OCI-LY7 (cell line): Measurements from ENCODE around the gene KIF26A.

ENCODE experiments used
- CTCF ChIP-seq: fragments of 200-600 bp; sonication (generic); conservative IDR thresholded peaks from 2 replicates; pipeline ENCODE4 v1.5.1; 2014; ENCODE audit warnings: mild to moderate bottlenecking, antibody characterized with exemption, low read length, moderate library complexity, mixed read lengths
- EZH2phosphoT487 ChIP-seq: fragments of 200-600 bp; sonication (generic); IDR thresholded peaks from 2 replicates; pipeline ENCODE4 v1.6.1; 2018; ENCODE audit warnings: low read depth, borderline replicate concordance, mild to moderate bottlenecking, mixed run types, antibody characterized with exemption, low read length, moderate library complexity, mixed read lengths

GRCh38 chr14:104156142-104156541 is 17.8 kb downstream of the KIF26A start:
- TF ChIP-seq CTCF, result no peak
- TF ChIP-seq EZH2phosphoT487, result no peak
